Effector memory CD8-positive, alpha-beta T cell (primary cell): ENCODE data around the gene SHISAL2A.
"Not testable (repeated sequence)": the region's sequence is repeated elsewhere in the genome, so short reads cannot be mapped to it uniquely, and the experiment has no call there.

Experiments used
- ATAC-seq: fragments of 150-1000 bp; cut with Tn5 transposase; replicated peaks from 2 replicates; pipeline ENCODE4 v1.10.0; 2021; ENCODE audit warnings: mild to moderate bottlenecking, moderate library complexity
- DNase-seq, 3 experiments: peaks; one replicate each; pipeline ENCODE4 v3.0.0; 2021
- H3K27ac Mint-ChIP-seq, 2 donors: one replicate each; pipeline ENCODE4 v1.8.0; 2022; ENCODE audit warnings: mild to moderate bottlenecking in 2 of 2, mixed read lengths in 2 of 2, moderate library complexity in 2 of 2
- H3K27me3 Mint-ChIP-seq, 2 donors: one replicate each; pipeline ENCODE4 v1.8.0; 2022; ENCODE audit warnings: mixed read lengths in 2 of 2
- H3K36me3 Mint-ChIP-seq: one replicate; pipeline ENCODE4 v1.8.0; 2022; ENCODE audit warnings: mild to moderate bottlenecking, moderate library complexity, mixed read lengths; ENCODE audit not compliant: insufficient read depth
- H3K4me1 Mint-ChIP-seq, 2 donors: one replicate each; pipeline ENCODE4 v1.8.0; 2022; ENCODE audit warnings: low read depth in 2 of 2, mixed read lengths in 2 of 2
- H3K4me3 Mint-ChIP-seq, 2 donors: one replicate each; pipeline ENCODE4 v1.8.0; 2022; ENCODE audit warnings: mild to moderate bottlenecking in 2 of 2, mixed read lengths in 2 of 2, moderate library complexity in 2 of 2
- H3K9me3 Mint-ChIP-seq, 2 donors: one replicate each; pipeline ENCODE4 v1.8.0; 2022; ENCODE audit warnings: mixed read lengths in 2 of 2

Gene SHISAL2A

GRCh38 chr1:52686830-52687229 lies 53.9 kb downstream of the SHISAL2A start:
- no peak overlapping the region for H3K4me3 Mint-ChIP-seq
- H3K9me3 Mint-ChIP-seq: no peaks in the 10 kb centered on the region
- no peaks in the 10 kb centered on the region for H3K27me3 Mint-ChIP-seq
- peak overlapping the region in 1 of 2 donors; percentile 81 for H3K27ac Mint-ChIP-seq
- no peak for DNase-seq
- peaks cover 26% of the 10 kb centered on the region for H3K36me3 Mint-ChIP-seq
- peaks cover 6% of the 10 kb centered on the region in 2 donors for H3K4me1 Mint-ChIP-seq
- ATAC-seq: no peak

- peaks cover 0 to 3% of the 10 kb centered on the region in 2 donors for H3K4me1 Mint-ChIP-seq
- DNase-seq: no peak
- no peaks in the 10 kb centered on the region for H3K27me3 Mint-ChIP-seq
- H3K36me3 Mint-ChIP-seq: peaks cover 24% of the 10 kb centered on the region
- H3K27ac Mint-ChIP-seq: peak overlapping the region; percentile 7 to 79
- ATAC-seq: no peak
- H3K4me3 Mint-ChIP-seq: no peak overlapping the region
- no peaks in the 10 kb centered on the region for H3K9me3 Mint-ChIP-seq
Measured at GRCh38 chr1:52691821-52692220, 58.9 kb downstream of the SHISAL2A start.

GRCh38 chr1:52692697-52693096 lies 59.7 kb downstream of the SHISAL2A start:
- Mint-ChIP-seq H3K27me3 (no peaks in the 10 kb centered on the region), H3K27ac (no peak overlapping the region), H3K9me3 (no peaks in the 10 kb centered on the region), H3K36me3 (peaks cover 24% of the 10 kb centered on the region), H3K4me1 (peaks cover 7 to 8% of the 10 kb centered on the region in 2 donors), H3K4me3 (no peak overlapping the region)
- no peak for DNase-seq
- ATAC-seq: no peak

DNA sequence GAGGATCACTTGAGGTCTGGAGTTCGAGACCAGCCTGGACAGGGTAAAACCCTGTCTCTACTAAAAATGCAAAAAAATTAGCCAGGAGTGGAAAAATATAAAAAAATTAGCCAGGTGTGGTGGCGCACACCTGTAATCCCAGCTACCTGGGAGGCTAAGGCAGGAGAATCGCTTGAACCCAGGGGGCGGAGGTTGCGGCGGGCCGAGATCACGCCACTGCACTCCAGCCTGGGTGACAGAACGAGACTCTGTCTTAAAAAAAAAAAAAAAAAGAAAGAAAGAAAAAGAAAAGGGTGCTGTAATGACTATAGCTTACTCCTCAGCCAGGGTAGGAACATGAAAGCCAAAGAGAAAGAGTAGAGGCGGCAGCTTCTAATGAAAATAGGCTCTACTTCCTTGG lies 60.4 kb downstream of the SHISAL2A start:
- not testable (repeated sequence) for H3K27me3 Mint-ChIP-seq, H3K27ac Mint-ChIP-seq, ATAC-seq, DNase-seq, H3K4me3 Mint-ChIP-seq, H3K9me3 Mint-ChIP-seq
- Mint-ChIP-seq H3K36me3 (peaks cover 27% of the 10 kb centered on the region), H3K4me1 (peaks cover 7 to 12% of the 10 kb centered on the region in 2 donors)

DNA sequence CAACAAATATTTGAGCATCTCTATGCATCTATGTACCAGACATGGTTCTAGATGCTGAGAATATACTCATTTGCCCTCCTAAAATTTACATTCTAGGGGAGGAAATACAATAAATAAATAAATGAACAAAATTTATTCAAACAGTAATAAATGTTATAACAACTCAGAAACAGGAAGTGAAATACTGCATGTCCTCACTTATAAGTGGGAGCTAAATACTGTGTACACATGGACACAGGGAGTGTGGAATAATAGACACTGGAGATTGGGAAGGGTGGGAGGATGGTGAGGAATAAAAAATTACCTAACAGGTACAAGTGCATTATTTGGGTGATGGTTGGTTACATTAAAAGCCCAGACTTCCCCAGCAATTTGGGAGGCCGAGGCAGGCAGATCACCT lies 60.9 kb downstream of the SHISAL2A start:
- Mint-ChIP-seq H3K4me1 (peaks cover 12 to 17% of the 10 kb centered on the region in 2 donors), H3K36me3 (peaks cover 27% of the 10 kb centered on the region), H3K4me3 (no peak overlapping the region), H3K9me3 (no peaks in the 10 kb centered on the region), H3K27me3 (no peaks in the 10 kb centered on the region), H3K27ac (no peak overlapping the region)
- DNase-seq: no peak
- ATAC-seq: no peak

DNA sequence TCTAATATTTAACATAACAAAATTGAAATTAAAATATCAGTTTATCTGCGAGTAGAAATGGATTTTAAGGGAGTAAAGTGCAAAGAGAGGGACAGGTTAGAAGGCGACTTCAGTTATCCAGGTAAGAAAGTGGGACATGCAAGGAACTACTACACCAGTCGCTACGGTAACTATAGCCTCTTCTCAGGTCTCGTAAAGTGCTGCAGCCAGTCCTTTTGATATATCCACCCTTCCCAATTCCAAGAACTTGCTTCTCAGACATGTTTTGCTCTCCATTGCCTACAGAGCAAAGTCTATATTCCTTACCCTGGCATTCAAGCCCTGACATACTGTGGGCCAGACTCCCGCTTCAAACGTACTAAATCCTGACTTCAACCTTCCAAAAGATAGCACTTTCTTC lies 62.7 kb downstream of the SHISAL2A start:
- no peaks in the 10 kb centered on the region for H3K9me3 Mint-ChIP-seq
- no peak overlapping the region for H3K27ac Mint-ChIP-seq
- DNase-seq (no peak), ATAC-seq (no peak)
- peaks cover 12 to 18% of the 10 kb centered on the region in 2 donors for H3K4me1 Mint-ChIP-seq
- peaks cover 18% of the 10 kb centered on the region for H3K36me3 Mint-ChIP-seq
- H3K27me3 Mint-ChIP-seq: no peaks in the 10 kb centered on the region
- peak overlapping the region in 1 of 2 donors; percentile 41 for H3K4me3 Mint-ChIP-seq

DNA sequence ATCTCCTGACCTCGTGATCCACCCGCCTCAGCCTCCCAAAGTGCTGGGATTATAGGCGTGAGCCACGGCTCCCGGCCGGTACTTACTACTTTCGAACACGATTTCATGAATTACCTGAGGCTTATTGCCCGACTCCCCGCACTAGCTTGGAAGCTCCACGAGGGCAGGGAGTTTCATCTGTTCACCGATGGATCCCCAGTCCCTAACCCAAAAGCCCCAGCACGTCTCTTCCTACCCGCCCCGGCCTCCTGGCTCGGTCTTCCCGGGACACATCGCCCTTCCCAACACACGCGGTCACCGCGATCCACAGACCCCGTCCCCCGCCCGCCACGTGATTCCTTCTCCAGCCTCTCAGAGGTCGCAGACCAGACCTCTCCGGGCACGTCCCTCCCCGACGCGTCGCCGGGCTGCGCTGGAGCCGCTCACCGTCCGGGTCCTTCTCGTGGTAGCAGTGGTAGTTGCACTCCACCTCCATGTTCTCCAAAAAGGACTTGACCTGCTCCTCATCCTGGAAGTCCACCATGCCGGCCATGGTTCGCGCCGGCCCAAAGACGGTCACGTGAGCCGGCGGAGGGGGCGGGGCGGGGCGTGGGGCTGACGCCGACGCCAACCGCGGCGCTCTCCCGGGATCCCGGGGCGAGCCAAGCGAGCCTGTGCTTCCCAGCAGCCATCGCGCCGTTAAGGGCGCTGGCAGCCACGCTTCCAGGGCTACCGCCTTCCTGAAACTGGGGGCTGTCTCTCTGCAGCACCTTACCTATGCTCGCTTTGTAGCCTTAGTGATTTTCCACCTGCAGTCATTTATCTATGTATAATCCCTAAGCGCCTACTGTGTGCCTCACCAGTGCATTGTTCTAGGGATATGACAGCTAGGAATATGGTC lies 65.1 kb downstream of the SHISAL2A start, which contains the start of gene COA7:
Gene COA7, minus strand, starts transcription at position 553 of the 880 bp plus-strand sequence. Its CDS starts 21 bp downstream, at position 532.
- Mint-ChIP-seq H3K4me3 (peak within 1 kb of the TSS; percentile 89 to 92), H3K27ac (peak within 1 kb of the TSS; percentile 87 to 90), H3K27me3 (no peaks in the 10 kb centered on the region), H3K4me1 (peaks cover 15 to 21% of the 10 kb centered on the region in 2 donors), H3K9me3 (no peaks in the 10 kb centered on the region), H3K36me3 (peaks cover 7% of the 10 kb centered on the region)
- ATAC-seq: peak; percentile 39
- DNase-seq: peak; percentile 23 to 40 (median 29)

DNA sequence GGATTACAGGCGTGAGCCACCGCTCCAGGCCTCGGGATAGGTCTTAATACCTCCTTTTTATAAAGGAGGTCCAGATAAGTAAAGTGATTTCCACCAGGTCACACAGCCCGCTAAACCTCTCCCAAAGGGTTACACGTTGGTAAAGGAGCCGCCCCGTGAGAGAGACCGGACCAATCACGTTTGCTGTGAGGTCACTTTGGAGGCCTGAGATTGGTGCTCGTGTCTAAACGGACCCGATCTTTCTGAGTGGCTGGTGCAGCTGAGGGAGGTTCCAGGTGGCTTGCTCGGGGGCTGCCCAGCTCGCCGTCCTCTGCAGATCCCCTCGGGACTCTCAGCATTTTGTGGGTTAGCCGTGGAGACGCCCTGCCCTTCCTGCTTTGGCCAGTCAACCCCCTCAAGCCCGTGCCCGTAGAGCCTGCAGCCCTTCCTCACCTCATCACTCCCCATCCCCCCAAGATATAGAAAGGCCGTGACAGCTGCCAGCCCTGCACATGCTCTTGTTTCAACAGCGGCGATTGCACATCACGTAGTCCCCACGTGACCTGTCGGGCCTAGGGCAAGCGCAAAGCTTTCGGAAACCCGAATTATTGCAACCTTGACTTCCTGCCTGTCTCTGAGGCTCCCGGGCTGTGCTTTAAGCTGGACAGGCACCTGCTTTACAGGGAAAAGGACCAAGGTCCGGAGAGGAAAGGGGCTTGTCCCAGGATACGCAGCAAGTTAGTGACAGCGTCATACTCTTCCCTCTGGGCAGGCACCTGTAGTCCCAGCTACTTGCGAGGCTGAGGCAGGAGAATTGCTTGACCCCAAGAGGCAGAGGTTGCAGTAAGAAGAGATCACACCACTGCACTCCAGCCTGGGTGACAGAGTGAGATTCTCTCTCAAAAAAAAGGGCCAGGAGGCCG lies 70.2 kb downstream of the SHISAL2A start:
- H3K27me3 Mint-ChIP-seq: peaks cover 2 to 11% of the 10 kb centered on the region in 2 donors
- ATAC-seq: peak; percentile 89
- H3K36me3 Mint-ChIP-seq: peaks cover 8% of the 10 kb centered on the region
- H3K4me1 Mint-ChIP-seq: peaks cover 17 to 18% of the 10 kb centered on the region in 2 donors
- DNase-seq: peak; percentile 67 to 73 (median 68)
- H3K4me3 Mint-ChIP-seq: peak overlapping the region; percentile 90 to 94
- H3K9me3 Mint-ChIP-seq: no peaks in the 10 kb centered on the region
- peak overlapping the region; percentile 97 to 98 for H3K27ac Mint-ChIP-seq

GRCh38 chr1:52706136-52706670 lies 73.2 kb downstream of the SHISAL2A start:
- no peaks in the 10 kb centered on the region for H3K9me3 Mint-ChIP-seq
- no peak for DNase-seq
- ATAC-seq: no peak
- H3K36me3 Mint-ChIP-seq: peaks cover 10% of the 10 kb centered on the region
- H3K4me3 Mint-ChIP-seq: no peak overlapping the region
- peaks cover 11 to 14% of the 10 kb centered on the region in 2 donors for H3K4me1 Mint-ChIP-seq
- no peak overlapping the region for H3K27ac Mint-ChIP-seq
- H3K27me3 Mint-ChIP-seq: peaks cover 6 to 21% of the 10 kb centered on the region in 2 donors
